HG03066 (cell line): ENCODE results near the gene AUTS2.

Experiments used
- ATAC-seq: cut with Tn5 transposase; IDR thresholded peaks from one replicate; pipeline ENCODE4 v1.9.1; 2021; ENCODE audit warnings: low read depth; ENCODE audit not compliant: unreplicated experiment

AUTS2 gene

GRCh38 chr7:70457482-70457881 lies 859.2 kb downstream of the AUTS2 start:
- ATAC-seq: no peak

DNA sequence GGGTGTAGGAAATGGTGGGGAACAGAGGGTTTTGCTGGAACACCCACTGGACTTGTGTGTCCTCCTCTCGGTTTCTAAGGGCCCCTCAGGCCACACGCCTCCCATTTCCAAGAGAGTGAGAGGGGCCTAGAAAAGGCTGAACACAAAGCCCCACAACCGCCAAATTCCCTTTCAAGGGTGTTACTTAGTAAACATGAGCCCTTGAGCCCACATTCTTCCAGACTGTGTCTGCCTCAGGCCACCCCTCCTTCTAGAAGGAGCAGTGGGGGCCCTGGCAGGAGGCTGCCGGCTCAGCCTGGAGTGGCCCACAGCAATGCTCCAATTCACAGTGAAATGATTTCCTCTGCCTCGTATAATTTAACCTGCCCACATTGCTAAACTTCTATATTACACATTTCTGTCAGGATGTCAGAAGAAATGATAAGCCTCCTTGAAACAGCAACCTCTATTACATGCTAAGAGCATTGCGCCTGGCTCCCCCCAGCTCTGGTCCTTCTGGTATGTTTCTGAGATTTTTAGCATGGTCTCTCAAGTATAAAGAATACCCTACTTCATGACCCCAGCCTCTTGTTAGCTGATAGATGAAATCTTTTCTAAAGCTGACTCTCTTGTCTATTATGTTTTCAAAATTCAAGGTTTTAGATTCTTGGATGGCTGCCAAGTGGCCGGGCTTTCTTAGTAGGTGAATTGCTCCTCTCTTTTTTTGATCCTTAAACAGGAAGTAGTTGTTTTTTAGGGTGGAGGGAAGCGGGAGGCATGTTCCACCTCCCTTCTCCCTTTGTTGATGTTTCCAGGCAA lies 859.8 kb downstream of the AUTS2 start:
- no peak for ATAC-seq

DNA sequence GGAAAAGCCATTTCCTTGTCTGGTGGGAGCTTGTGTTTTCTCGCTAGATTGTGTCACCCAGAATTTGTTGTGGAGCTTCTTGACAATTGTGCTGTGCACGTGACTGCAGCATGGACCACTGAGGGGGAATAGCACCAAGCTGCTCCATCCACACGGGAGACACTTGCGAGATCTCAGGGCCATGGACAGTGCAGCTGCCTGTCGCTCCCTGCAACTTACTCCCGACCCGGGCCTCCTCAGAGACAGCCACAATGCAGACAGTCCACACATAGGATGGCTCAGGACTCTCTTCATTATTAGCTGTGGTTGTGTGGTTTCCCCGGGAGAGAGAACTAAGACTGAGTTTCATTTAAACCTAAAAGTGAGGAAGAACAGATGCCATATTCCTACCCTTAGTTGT lies 860.5 kb downstream of the AUTS2 start:
- no peak for ATAC-seq

DNA sequence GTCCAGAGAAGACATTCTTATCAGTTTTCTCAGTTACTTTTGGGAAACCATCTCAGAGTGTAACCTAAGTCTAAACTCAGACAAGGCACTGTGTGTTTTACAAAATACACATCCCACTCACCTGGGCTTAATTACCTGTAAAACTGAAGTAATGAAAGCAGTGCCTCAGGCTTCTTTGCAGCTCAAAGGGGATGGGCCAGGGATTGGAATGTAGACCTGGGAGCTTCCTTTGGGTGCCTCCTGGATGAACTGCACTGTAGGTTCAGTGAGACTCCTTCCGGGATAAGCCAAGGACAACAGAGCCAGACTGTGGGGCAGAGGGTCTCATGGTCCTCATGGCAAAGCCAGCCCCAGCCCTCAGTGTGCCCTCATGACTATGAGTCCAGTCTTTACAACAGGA lies 861.3 kb downstream of the AUTS2 start:
- ATAC-seq: no peak

DNA sequence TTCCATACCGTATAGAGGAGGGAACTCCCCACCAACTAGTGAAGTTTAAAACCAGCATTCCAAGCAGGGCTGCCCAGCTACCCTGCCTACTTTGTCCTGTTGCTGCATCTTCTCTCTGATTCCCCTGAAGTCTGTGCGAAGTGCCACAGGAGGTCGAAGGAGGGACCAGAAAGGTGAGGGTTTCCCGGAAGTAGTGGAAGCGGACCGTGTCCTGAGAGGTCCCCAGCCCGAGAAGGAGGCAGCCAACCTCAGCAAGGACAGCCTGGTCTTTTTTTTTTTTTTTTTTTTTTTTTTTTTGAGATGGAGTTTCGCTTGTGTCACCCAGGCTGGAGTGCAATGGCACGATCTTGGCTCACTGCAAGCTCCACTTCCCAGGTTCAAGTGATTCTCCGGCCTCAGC lies 861.8 kb downstream of the AUTS2 start:
- ATAC-seq: no peak

DNA sequence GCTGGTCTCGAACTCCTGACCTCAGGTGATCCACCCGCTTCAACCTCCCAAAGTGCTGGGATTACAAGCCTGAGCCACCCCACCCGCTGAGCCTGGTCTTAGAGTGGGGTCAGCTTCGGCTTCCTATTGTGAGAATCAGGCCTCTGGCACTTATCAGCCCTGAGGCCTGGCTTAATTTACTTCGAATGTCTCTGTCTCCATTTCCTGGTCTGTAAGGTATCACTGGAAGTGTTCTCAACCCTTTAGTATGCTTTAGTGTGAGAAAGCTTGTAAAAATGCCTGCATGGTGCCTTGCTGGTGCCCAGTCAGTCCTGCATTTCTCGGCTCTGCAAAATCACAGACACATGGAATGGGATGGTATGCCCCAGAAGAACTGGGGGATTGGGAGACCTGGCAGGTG lies 862.3 kb downstream of the AUTS2 start:
- ATAC-seq: no peak

GRCh38 chr7:70463352-70463938 lies 865.2 kb downstream of the AUTS2 start:
- ATAC-seq: no peak

DNA sequence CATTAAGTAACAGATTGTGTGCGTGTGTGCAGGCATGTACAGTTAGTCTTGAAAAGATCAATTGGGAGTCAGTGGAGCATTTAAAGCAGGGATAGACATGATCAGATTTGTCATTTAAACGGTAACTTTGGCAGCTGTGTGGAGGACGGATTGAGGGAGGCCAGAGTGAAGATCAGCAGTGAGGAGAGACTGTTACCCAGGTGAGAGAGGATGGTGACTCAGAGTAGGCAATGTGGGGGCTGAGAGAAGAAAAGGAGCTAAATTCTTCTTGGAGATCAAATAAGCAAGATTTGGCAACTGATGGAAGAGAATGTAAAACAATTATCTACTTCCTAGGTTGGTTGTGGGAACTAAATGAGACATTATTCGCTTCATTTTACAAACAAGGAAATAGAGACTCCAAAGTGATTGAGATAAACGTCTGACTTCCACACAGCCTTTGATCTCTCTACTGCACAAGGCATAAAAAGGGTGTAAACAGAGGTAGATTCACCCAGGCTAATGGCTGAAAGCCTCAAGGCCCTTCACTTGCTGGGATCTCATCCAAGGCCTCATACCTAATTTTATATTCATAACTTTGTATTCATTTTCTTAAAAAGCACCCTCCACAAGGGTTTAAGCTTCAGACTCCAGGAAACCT lies 868.6 kb downstream of the AUTS2 start:
- no peak for ATAC-seq

DNA sequence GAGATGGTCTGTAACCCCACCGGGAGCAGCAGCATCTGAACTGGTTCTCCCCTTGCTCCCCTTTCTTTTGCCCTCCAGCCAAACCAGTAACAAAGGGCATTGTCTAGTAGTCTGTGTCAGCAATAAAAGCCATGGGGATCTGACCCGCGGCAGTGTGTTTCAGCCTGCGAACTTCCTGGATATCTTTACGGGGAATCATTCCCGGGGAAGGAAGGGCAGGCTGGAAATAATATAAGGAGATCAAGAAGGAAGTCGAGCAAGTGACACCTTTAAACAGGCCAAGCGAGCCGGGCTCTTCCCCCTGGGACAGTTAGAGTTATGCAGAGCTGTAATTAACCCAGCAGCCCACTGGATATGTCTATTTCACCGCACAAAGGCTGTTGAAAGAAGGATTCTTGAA lies 872.5 kb downstream of the AUTS2 start:
- no peak for ATAC-seq

DNA sequence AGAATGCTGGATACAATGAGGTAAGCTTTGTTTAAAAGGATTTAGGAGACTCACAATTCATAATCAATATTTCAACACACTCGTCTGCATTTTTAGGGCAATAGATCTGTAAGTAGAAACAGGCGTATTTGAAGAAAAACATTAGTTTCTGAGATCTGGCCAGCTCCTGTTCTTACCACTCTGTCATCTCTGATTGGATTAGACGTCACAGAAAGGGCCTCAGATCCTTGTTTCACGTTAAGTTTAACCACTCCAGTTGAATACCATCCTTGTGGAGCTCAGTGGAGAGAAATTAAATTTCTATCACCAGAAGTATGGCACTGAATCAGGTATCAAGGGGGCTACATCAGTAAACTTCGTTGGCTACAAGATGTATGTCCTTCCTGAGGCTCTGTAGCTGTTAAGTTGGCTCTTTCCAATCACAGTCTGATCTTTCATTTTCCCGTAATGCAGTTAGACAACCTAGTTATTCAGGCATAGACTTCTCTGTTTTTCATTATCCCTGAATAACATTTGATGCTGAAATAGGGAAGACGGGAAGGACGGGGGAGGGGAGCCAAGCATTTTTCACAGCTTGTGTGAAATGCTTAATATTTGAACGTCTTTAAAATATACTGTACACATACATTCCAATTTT lies 874.4 kb downstream of the AUTS2 start:
- ATAC-seq: no peak

DNA sequence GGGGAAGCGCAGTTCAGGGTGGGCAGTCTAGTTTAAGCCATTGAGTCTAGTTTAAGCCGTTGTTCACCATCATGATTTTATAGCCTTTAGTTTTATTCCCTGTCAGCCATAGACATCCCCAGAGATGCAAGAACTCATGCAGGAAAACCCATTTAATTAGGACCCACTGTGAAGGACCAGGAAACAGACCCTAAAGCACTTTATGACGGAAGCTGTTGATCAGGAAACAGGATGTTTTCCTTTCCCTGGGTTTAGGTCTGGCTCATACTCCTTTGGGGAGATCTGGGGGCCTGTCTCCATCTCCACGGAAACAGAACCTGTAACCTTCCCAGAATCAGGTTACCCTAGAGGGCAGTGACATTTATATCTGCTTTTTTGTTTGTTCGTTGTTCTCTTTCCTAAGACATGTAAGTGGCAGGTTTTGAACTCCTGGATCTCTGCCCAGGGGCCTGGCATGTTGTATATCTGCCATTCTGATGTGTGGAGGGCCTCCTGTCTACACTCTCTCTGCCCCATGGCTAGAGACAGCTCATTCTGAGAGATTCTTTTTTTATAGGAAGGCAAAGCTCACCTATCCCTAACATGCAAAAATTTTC lies 876.5 kb downstream of the AUTS2 start:
- no peak for ATAC-seq

GRCh38 chr7:70477036-70478010 lies 879.0 kb downstream of the AUTS2 start:
- no peak for ATAC-seq

DNA sequence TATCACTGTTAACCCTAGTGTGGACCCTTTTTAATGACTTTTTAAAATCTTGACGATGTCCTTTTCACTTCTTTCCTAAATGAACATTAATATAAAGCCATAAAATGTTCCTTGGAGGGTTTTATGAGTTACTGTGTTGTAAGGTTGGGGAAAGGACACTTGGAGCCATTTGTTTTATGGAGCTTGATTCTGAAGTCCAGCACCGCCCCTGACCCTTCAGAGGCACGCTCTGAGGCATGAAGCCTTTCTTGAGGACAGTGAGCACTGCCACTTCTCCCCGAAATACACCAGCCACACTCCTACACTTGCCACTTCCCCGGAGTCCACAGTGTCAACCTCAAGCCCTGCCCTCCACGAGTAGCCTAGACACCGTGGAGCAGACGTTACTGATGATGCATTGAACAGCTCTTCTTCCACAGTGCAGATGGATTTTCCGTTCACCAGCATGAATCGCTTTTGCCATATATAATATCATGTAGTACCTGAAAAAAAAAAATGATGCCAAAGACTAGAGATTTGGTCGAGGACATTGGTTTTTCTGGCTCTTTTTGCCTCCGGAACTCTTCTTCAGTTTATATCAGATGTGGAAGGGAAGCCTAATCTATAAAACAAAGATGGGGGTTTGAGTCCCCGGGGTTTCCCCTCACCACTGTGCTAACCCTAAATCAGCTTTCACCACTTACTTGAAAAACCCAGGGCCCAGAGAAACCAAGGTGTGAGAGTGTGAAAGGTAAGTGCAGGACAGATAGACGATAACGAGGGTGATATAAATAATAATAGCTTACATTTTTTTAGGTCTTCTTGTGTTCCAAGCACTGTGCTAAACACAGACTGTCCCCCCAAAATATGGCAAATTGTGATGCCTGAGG lies 881.1 kb downstream of the AUTS2 start:
- no peak for ATAC-seq

GRCh38 chr7:70480927-70481569 lies 882.8 kb downstream of the AUTS2 start:
- no peak for ATAC-seq

GRCh38 chr7:70481570-70482123 lies 883.4 kb downstream of the AUTS2 start:
- no peak for ATAC-seq

- ATAC-seq: no peak
Observed at GRCh38 chr7:70484255-70484654, 886.0 kb downstream of the AUTS2 start.

DNA sequence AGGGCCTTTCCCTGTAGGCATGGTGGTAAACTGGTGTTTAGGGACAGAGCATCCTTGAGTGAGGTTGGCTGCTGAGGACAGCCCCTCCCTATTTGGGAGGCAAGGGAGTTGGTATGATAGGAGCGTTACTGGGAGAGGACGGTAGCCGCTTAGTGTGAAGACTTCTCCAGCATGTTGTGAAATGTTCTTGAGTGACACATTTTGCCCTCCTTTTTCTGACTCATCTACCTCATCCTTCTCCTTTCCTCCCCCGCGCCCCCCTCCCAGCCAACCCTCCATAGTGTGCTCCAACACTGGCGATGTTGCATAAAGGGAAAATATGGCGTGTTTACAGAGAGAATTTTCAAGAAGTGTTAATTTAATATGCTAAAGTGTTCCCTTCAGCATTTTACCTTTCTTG lies 888.7 kb downstream of the AUTS2 start:
- ATAC-seq: no peak

- no peak for ATAC-seq
Observed at GRCh38 chr7:70487428-70487827, 889.2 kb downstream of the AUTS2 start.
